GM19372 (cell line): ENCODE measurements around the gene GFPT2.
A peak's percentile ranks its signal among the peaks of the same experiment; 100 is the strongest.

Source experiments
- ATAC-seq: cut with Tn5 transposase; IDR thresholded peaks from one replicate; pipeline ENCODE4 v1.9.1; 2021; ENCODE audit warnings: mild to moderate bottlenecking, low read depth, moderate library complexity; ENCODE audit not compliant: unreplicated experiment

GFPT2 gene

GRCh38 chr5:180335614-180336233 is 17.4 kb downstream of the GFPT2 start:
- ATAC-seq: no peak

GRCh38 chr5:180334751-180335613 is 18.2 kb downstream of the GFPT2 start:
- ATAC-seq: no peak

GRCh38 chr5:180334176-180334575 is 19.0 kb downstream of the GFPT2 start:
- no peak for ATAC-seq

DNA sequence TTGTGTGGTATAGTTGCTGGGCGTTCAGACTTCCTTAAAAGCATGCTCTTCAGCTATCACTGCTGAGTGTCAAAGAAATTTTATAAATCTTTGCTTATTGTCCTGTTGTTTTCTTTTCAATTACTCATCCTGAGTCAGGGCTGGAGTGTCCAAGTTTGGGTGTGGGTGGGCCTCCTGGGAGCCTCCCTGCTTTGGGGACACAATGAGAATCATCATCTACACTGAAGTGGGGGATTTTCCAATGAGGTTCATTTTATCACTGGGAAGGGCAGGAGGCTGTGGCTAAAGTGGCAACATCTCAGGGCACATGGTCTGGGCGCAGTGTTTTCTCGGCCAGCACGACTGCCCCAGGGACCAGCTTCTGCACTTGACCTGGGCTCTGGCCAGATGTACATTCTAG is 19.5 kb downstream of the GFPT2 start:
- ATAC-seq: no peak

- no peak for ATAC-seq
Observed at GRCh38 chr5:180332861-180333260, 20.3 kb downstream of the GFPT2 start.

- ATAC-seq: no peak
Observed at GRCh38 chr5:180332051-180332517, 21.1 kb downstream of the GFPT2 start.

GRCh38 chr5:180331647-180331950 is 21.5 kb downstream of the GFPT2 start:
- no peak for ATAC-seq

GRCh38 chr5:180330810-180331646 is 22.1 kb downstream of the GFPT2 start:
- ATAC-seq: no peak

- no peak for ATAC-seq
Observed at GRCh38 chr5:180330270-180330648, 22.9 kb downstream of the GFPT2 start.

GRCh38 chr5:180329606-180330269 is 23.4 kb downstream of the GFPT2 start:
- no peak for ATAC-seq

DNA sequence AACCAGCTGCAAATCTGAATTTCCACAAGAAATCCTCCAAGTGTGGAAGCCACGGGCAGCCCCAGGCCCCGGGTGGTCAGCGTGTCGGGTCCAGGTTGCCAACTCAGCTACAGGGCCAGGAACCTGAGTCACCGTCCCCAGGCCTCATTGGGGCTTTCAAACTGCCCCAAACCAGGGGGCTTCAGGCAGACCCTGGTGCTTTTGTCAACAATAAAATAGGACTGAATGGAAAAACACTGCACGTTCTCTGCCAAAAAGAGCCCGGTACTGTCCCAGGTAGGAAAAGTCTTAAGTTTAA is 24.0 kb downstream of the GFPT2 start:
- ATAC-seq: no peak

GRCh38 chr5:180328296-180329137 is 24.6 kb downstream of the GFPT2 start:
- peak; percentile 90 for ATAC-seq

GRCh38 chr5:180326989-180327565 is 26.1 kb downstream of the GFPT2 start:
- ATAC-seq: no peak

DNA sequence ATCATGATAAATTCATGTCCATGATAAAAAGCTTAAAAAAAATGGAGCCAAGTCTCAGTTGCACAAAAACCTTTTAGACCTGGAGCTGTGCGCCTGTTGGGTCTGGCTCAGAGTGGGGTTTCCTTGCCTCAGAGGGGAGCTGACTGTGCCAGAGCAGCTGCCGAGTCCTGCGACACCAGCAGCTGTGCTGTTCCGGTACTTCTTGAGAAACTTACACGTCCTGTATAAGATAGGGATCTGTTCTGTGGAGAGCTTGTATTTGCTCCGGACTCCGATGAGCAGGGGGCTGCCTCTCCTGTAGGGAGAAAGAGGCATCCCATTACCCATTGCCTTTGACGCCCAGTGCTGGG is 28.6 kb downstream of the GFPT2 start:
- ATAC-seq: no peak

DNA sequence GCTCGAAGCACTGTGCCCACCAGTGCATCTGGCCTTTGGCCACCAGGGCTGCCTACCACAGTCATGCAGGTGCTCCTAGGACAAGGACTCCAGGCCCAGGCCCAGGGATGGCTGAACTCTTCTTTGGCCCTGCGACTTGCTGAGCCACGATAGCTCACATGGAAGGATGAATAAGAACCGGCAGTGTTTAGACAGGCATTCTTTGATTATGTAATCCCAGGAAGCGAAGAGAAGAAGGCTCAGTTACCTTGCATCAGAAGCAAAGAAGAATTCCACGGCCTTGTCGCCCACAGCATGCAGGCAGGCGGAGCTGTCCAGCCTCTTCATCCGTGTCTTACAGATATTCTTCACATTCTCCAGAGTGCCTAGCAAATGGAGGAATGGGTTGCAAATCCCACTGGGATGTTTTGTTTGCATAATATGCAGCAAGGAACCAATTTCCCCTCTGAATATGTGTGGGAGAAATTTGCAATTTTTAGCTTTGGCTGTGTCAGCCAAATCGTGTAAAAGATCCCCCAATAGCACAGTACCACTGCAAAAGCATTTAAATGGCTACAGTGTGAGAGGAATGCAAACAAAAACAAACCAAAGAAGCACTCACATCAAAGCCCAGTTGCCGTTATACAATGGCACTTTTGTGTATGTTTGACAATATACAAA is 29.1 kb downstream of the GFPT2 start:
- ATAC-seq: no peak

DNA sequence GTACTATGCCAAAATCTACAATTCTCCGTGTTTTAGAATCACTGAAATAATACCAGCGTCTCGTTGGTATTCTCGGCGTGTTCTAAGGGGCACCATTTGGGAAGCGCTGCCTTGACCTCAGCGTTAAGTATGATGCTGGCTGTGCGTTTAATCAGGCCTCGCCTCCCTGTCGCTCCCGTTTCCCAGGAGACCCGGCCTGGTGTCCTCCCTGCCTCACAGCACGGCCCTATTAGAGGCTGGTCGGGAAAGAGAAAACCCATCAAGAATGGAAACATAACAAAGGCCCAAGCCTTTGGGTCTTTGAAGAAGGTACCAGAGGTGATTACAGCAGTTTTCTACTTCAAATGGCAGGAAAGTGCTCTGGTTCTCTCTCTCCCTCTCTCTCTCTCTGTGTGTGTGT is 30.0 kb downstream of the GFPT2 start:
- ATAC-seq: no peak

GRCh38 chr5:180318456-180319089 is 34.6 kb downstream of the GFPT2 start:
- ATAC-seq: no peak

GRCh38 chr5:180316586-180316985 is 36.5 kb downstream of the GFPT2 start:
- no peak for ATAC-seq

GRCh38 chr5:180315762-180316212 is 37.3 kb downstream of the GFPT2 start:
- ATAC-seq: peak; percentile 48
